Epithelial cell of proximal tubule (primary cell): ENCODE results near the gene PRLH. TPM values are rescaled to one million over a fixed set of nuclear protein-coding genes. Genes with fewer than 3 reads are reported as not detected.

Experiments used
- DNase-seq: peaks from one replicate; pipeline ENCODE4 v3.0.0-alpha.2; 2011; ENCODE audit warnings: low read depth
- H3K4me3 ChIP-seq: 2 replicates; pipeline ENCODE4 v1.5.1; 2011; ENCODE audit warnings: low read depth, mild to moderate bottlenecking, low read length
- CTCF ChIP-seq: conservative IDR thresholded peaks from 2 replicates; pipeline ENCODE4 v1.5.1; 2012; ENCODE audit warnings: low read depth, mild to moderate bottlenecking, low read length
- total RNA-seq: library from RNA; depleted of rRNA; stranded (reverse); fragments of >200 nt; gene quantifications from 2 replicates; pipeline ENCODE4 v1.2.3, GENCODE V29; 2015

Gene PRLH
- total RNA-seq, 1 donor from 2014 or later, result not detected

GRCh38 chr2:237574467-237574866, 8.1 kb downstream of the PRLH start:
- no peak for TF ChIP-seq CTCF
- H3K4me3 ChIP-seq, result no peak overlapping the region

GRCh38 chr2:237574894-237575868, 8.8 kb downstream of the PRLH start:
- no peak for TF ChIP-seq CTCF
- DNase-seq, result no peak
- H3K4me3 ChIP-seq, result no peak overlapping the region

More at GRCh38 chr2:237574467-237574866, 8.1 kb downstream of the PRLH start:
- no peak for DNase-seq

DNA sequence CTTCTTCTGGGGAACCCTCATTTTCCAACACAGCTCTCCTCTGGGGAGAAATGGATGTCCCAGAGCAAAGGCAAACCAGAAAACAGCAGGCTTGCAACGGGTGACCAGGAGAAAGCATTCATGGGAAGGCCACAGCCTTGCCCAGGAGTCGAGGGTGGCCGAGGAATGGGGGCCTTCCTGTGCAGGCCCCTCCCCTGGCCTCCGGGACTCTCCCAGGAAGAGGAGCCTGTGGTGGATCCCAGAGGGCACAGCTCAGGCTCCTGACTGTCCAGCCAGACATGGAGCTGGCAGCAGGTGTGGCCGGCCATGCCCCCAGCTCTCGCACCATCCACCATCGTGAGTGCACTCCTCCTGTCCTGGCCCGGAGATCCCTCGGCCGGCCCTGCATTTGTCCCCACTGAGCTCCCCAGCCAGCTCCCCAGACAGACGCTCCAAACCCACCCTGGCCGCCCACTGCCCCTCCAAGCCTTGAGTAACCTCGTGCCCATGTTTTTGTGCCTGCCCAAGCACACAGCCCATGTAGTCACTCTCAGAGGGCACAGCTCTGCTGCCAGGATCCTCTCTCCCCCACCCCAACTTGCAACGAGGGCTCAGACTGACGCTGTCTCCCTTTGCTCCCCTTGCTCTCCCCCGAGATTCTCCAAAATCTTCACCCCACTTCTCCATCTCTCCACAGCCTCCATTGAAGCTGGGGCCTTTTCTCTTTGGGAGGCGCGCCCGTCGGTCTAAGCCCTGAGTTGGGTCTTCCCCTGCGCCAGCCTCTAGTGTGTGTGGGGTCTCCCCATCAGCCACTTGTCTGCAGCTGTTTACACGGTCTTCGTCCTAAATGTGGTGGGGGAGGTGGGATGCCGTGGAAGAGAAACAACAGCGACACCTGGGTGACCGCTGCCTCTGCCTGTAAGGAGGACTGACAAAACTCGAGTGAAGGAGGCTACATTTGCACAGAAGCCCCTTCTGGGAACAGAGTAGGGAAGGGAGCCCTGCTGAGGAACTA, 9.8 kb downstream of the PRLH start:
- no peak for DNase-seq
- no peak for TF ChIP-seq CTCF
- H3K4me3 ChIP-seq, result no peak overlapping the region

DNA sequence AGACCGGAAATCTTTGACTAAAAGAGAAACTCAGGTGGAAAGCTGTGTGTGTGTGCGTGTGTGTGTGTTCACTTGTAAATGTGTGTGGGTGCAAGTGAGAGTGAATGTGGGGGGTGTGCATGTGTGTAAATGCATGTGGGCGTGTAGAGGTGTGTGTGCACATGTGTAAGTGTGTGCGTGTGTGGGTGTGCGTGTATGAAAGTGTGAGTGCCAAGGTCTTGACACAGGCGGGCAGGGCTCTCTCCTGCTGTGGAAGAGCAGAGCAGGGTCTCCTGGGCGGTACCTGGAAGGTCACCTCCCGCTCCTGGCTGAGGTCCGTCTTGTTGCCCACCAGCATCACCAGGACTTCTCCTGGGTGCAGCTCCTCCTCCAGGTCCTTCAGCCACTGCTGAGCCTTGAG, 10.6 kb downstream of the PRLH start:
- no peak for DNase-seq

GRCh38 chr2:237577458-237577857, 11.1 kb downstream of the PRLH start:
- DNase-seq, result no peak
- no peak for TF ChIP-seq CTCF
- no peak overlapping the region for H3K4me3 ChIP-seq

More for the DNA sequence above, 10.6 kb downstream of the PRLH start:
- H3K4me3 ChIP-seq, result no peak overlapping the region
- TF ChIP-seq CTCF, result no peak

DNA sequence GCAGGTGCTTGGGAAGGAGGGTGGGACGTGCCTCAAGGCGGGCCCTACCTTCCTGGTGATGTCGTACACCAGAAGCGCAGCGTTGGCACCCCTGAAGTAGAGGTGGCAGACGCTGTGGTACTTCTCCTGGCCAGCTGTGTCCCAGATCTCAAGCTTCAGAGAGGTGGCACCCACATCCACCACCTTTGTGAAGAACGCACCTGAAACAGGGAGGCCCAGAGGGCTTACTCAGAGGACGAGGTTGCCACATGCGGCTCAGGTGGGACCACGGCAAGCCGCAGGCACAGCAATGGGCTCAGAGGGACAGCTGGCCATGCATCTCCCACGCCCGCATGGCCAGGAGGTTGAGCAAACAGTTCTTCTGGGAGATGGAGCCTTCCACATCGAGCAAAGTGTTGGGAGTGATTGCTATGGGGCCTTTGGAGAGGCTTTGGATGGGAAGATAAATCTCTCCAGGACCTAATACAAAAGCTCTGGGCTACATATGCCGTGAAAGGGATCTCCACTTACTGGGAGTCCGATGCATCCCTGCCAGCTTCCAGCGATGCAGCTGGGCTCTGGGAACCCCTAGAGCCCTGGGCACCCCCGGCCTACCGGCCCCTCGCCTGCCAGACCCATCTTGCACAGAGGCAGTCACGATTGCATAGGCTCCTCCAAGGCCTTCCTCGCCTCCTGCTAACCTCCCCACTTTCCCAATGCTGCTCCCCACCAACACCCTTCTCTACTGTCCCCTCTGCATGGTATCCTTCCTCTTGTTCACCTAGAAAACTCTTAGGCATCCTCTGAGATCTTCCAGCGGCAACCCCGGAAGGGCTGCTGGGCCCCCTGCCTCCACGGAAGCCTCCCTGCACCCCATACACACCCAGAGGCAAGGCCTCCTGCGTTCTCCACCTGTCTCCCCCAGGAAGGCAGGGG, 11.8 kb downstream of the PRLH start:
- DNase-seq, result no peak
- TF ChIP-seq CTCF, result no peak
- no peak overlapping the region for H3K4me3 ChIP-seq
